ENCODE data around the gene PAX3. TPM values are rescaled to one million over a fixed set of nuclear protein-coding genes. Genes with fewer than 3 reads are reported as not detected.

Gene PAX3
- total RNA-seq, 1 experiment from 2014 or later: not detected

GRCh38 chr2:222284466-222284865 lies 14.3 kb downstream of the PAX3 start (continued):
- no peak for TF ChIP-seq ZNF274 (IDR thresholded peaks at IDR 0.05; ENCODE audit: low read depth, low read length)

- no peak for ATAC-seq
- POLR2A ChIA-PET: no interaction called here
- H3K79me2 ChIP-seq (ENCODE audit: insufficient read depth, low read length): no peaks in the 10 kb centered on the region
Observed at GRCh38 chr2:222283634-222284033, 15.2 kb downstream of the PAX3 start.

More at GRCh38 chr2:222283634-222284033, 15.2 kb downstream of the PAX3 start:
- intact Hi-C loops (cut with micrococcal nuclease): no loop called here
- Histone ChIP-seq H2AFZ (ENCODE audit: low read depth, low read length, poor library complexity, severe bottlenecking) (no peak overlapping the region), H3K4me2 (ENCODE audit: low read length) (no peak overlapping the region), H3K4me3 (replicated peaks in 1 of 2; ENCODE audit: low read depth in 1 of 2, low read length in 2 of 2) (no peak overlapping the region), H3K27ac (ENCODE audit: low read depth, low read length) (no peak overlapping the region), H3K9me2 (ENCODE audit: insufficient read depth) (no peaks in the 10 kb centered on the region), H4K20me1 (ENCODE audit: insufficient read depth) (no peaks in the 10 kb centered on the region), H3K9ac (ENCODE audit: low read length) (no peak overlapping the region), H3K9me3 (ENCODE audit: control insufficient read depth in 1 of 2, insufficient read depth in 1 of 2, low read depth in 1 of 2, low read length in 2 of 2) (no peaks in the 10 kb centered on the region), H3K27me3 (ENCODE audit: insufficient read depth, low read length) (peaks cover 76% of the 10 kb centered on the region), H3K36me3 (ENCODE audit: control insufficient read depth in 1 of 2, insufficient read depth in 2 of 2, low read length in 2 of 2) (no peaks in the 10 kb centered on the region), H3K4me1 (ENCODE audit: control insufficient read depth in 1 of 2, insufficient read depth in 2 of 2, low read length in 2 of 2) (no peaks in the 10 kb centered on the region)
- TF ChIP-seq CEBPB (IDR thresholded peaks at IDR 0.05; ENCODE audit: low read depth) (no peak), EGR1 (IDR thresholded peaks at IDR 0.05; ENCODE audit: low read depth) (no peak), CTCF (IDR thresholded peaks at IDR 0.05 in 2 of 3, conservative IDR thresholded peaks at IDR 0.05 in 1 of 3; ENCODE audit: borderline replicate concordance in 1 of 3, insufficient read depth in 1 of 3, low read depth in 2 of 3, low read length in 2 of 3) (no peak), ZNF274 (IDR thresholded peaks at IDR 0.05; ENCODE audit: low read depth, low read length) (no peak), EZH2 (IDR thresholded peaks at IDR 0.05) (no peak), REST (IDR thresholded peaks at IDR 0.05; ENCODE audit: low read depth) (no peak), MAX (IDR thresholded peaks at IDR 0.05) (no peak), CBX3 (IDR thresholded peaks at IDR 0.05; ENCODE audit: low read depth) (no peak), JUND (IDR thresholded peaks at IDR 0.05) (no peak), FOSL1 (IDR thresholded peaks at IDR 0.05; ENCODE audit: low read depth) (no peak), ELF1 (IDR thresholded peaks at IDR 0.05; ENCODE audit: borderline replicate concordance, low read depth) (no peak), EZH2phosphoT487 (IDR thresholded peaks at IDR 0.05; ENCODE audit: borderline replicate concordance) (no peak), TCF7L2 (IDR thresholded peaks at IDR 0.05; ENCODE audit: borderline replicate concordance, extremely low read depth, insufficient read depth, insufficient read length) (no peak), ZFX (IDR thresholded peaks at IDR 0.05) (no peak)
- DNase-seq (ENCODE audit: low read depth, low spot score): no peak
- ChIA-PET RAD21 (ENCODE audit: low non-redundant PET in 1 of 2, low total read pairs in 2 of 2, uncharacterized antibody in 2 of 2, unreplicated experiment in 2 of 2) (no interaction called here), CTCF (interaction anchor here (1.5 kb wide), 1 partner anchor 34 kb away, joined by 4 read pairs; no protein-coding TSS in a partner anchor)
- no TSS peak for BruUV-seq (replicated peaks)
